HG03460 (cell line): ENCODE data around the gene MYZAP.

Experiments
- ATAC-seq: cut with Tn5 transposase; IDR thresholded peaks from one replicate; pipeline ENCODE4 v1.9.1; 2021; ENCODE audit not compliant: unreplicated experiment

Gene MYZAP

GRCh38 chr15:57561041-57561711 lies 30.5 kb upstream of the MYZAP start:
- peak; percentile 78 for ATAC-seq

GRCh38 chr15:57562196-57562769 lies 29.4 kb upstream of the MYZAP start:
- no peak for ATAC-seq

- ATAC-seq = no peak
These were observed 28.3 kb upstream of the MYZAP start for GRCh38 chr15:57563416-57563815.

- no peak for ATAC-seq
These were observed 26.4 kb upstream of the MYZAP start for GRCh38 chr15:57565311-57565710.

GRCh38 chr15:57566834-57567233 lies 24.9 kb upstream of the MYZAP start:
- ATAC-seq = no peak

GRCh38 chr15:57567891-57568290 lies 23.8 kb upstream of the MYZAP start:
- ATAC-seq = no peak

GRCh38 chr15:57568299-57568698 lies 23.4 kb upstream of the MYZAP start:
- no peak for ATAC-seq

- ATAC-seq = no peak
These were observed 21.4 kb upstream of the MYZAP start for GRCh38 chr15:57570340-57570739.

GRCh38 chr15:57570994-57571393 lies 20.7 kb upstream of the MYZAP start:
- ATAC-seq = no peak

- ATAC-seq = no peak
These were observed 20.0 kb upstream of the MYZAP start for GRCh38 chr15:57571725-57572124.

- no peak for ATAC-seq
These were observed 19.2 kb upstream of the MYZAP start for GRCh38 chr15:57572468-57572867.

GRCh38 chr15:57573151-57573550 lies 18.6 kb upstream of the MYZAP start:
- ATAC-seq = no peak

- no peak for ATAC-seq
These were observed 16.3 kb upstream of the MYZAP start for GRCh38 chr15:57575363-57575762.

GRCh38 chr15:57578288-57578900 lies 13.3 kb upstream of the MYZAP start:
- no peak for ATAC-seq

GRCh38 chr15:57580428-57580827 lies 11.3 kb upstream of the MYZAP start:
- no peak for ATAC-seq

GRCh38 chr15:57580866-57581265 lies 10.8 kb upstream of the MYZAP start:
- ATAC-seq = no peak

- ATAC-seq = no peak
These were observed 9.6 kb upstream of the MYZAP start for GRCh38 chr15:57582090-57582489.

- ATAC-seq = no peak
These were observed 8.4 kb upstream of the MYZAP start for GRCh38 chr15:57583282-57583681.

- no peak for ATAC-seq
These were observed 8.0 kb upstream of the MYZAP start for GRCh38 chr15:57583720-57584119.

- ATAC-seq = no peak
These were observed 4.9 kb upstream of the MYZAP start for GRCh38 chr15:57586661-57587424.

- no peak for ATAC-seq
These were observed 2.4 kb upstream of the MYZAP start for GRCh38 chr15:57589281-57589680.

GRCh38 chr15:57589754-57590153 lies 1.9 kb upstream of the MYZAP start:
- ATAC-seq = no peak
